NOMO-1 treated with DMSO at 0.1 percent for 48 hours (cell line): ENCODE results near the gene TEX101.

Source experiments
- DNase-seq: peaks from one replicate; lab custom pipeline; 2025; ENCODE audit not compliant: unreplicated experiment; lab: John Stamatoyannopoulos, UW

The TEX101 gene

GRCh38 chr19:43445426-43445825 is 30.7 kb downstream of the TEX101 start:
- no peak for DNase-seq

DNA sequence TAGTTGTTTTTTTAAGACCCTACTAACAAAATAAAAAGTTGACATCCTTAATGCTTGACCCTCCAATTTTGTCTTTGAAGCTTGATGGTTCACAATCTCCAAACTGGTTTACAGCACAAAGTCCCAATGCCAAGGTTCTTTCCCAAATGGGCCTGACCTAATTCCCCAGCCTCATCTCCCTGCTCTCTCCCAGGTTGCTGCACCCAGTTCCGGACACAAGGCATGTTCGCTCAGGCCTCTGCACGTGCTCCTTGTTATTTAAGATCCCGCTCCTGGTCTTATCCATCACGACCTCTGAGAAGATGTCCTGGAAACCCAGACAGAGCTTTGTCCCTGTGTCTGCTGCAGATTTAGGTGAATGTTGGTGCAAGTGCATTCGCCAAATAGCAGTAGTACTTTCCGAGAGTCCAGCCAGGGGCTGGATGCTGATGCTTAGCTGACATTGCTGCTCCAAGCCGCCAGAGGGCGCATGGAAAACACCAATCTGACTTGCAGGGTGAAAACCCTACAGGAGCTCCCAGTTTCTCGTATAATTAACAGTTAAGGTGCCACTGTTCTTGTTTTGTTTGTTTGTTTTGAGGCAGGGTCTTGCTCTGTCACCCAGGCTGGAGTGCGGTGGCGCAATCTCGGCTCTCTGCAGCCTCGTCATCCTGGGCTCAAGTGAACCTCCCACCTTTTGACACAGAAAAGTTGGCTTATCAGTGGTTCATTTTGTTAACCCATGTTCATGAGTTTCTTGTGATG is 32.2 kb downstream of the TEX101 start:
- peak; percentile 68 for DNase-seq

DNA sequence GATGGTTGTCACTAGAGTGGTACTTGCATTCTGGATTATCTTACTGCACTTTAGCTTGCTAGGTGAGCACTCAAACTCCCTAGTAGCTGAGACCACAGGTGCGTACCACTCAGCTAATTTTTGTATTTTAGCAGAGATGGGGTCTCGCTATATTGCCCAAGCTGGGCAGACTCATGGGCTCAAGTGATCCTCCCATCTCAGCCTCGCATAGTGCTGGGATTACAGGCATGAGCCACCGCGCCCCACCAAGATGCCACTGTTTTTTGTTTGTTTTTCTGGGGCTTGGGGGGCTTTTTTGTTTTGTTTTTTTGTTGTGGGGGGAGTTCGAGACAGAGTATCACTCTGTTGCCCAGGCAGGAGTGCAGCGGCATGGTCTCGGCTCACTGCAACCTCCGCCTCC is 33.0 kb downstream of the TEX101 start:
- DNase-seq, result no peak

DNA sequence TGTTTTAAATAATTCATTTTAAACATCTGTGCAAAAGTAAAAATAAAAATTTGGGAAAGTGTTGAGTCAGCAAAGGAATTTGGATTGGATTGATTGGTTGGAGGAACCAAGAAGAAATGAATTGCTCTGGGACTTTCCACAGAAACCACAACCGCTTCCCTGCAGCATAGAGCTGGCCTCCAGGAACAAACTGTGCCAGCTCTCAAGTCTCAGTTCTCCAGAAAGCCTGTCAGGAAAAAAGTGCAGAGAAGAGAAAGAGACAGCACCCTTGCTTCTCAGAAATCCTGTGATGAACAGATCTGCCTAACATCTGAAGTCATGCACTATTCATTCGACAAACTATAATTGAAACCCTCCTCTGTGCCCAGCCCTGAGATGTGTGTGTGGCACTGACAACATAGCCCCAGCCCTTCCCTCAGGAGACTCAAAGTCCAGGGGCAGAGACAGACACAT is 35.9 kb downstream of the TEX101 start:
- no peak for DNase-seq

DNA sequence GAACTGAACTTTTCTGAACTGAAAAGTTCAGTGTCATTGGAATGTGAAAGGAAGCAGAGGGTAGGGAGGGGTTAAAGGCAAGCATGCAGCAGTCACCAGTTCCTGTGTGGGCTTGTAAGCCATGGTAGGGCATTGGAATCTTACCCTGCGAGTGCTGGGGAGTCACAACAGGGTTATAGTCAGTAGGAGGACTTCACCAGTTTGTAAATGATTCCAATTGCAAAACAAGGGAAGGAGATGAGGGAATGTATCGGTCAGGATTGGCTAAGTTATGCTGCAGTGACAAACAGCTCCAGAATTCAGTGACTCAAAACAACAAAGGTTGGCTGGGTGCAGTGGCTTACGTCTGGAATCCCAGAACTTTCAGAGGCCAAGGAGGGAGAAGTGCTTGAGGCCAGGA is 37.9 kb downstream of the TEX101 start:
- DNase-seq, result no peak

- no peak for DNase-seq
Measured at GRCh38 chr19:43454031-43454430, 39.3 kb downstream of the TEX101 start.

DNA sequence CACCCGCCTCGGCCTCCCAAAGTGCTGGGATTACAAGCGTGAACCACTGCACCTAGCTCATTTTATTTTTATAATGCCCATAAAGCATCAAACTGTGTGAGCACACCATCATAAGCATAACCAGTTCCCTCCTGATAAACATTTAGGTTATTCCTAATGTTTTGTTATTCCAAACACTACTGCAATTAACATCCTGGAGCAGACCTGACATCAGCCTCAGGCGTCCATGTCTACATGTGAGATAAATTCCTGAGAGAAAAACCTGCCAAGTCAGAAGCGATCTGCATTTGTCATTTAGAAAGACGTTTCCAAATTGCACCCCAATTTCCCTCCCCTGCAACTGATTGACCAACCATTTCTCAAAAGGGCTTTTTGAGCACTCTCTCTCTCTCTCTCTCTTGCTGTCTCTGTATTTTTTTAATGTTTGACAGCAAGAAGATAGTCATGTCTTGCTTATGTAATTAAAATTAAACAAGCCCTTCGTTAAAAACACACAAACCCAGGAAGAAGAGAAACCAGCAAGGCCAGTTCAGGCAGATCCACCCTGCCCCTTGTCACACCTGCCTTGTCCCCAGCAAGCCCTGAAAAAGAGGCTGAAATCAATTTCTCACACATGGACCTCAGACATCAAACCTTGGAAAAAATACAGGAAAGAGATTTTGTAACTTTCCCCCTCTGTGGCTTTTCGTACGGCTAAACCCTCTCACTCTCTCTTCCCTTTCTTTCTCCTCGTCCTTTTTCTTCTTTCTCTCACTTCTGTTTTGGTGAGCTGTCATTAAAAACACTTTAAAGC is 40.8 kb downstream of the TEX101 start:
- peak; percentile 70 for DNase-seq

GRCh38 chr19:43457809-43458208 is 43.1 kb downstream of the TEX101 start:
- DNase-seq, result no peak

- no peak for DNase-seq
Measured at GRCh38 chr19:43460362-43461016, 45.8 kb downstream of the TEX101 start.

DNA sequence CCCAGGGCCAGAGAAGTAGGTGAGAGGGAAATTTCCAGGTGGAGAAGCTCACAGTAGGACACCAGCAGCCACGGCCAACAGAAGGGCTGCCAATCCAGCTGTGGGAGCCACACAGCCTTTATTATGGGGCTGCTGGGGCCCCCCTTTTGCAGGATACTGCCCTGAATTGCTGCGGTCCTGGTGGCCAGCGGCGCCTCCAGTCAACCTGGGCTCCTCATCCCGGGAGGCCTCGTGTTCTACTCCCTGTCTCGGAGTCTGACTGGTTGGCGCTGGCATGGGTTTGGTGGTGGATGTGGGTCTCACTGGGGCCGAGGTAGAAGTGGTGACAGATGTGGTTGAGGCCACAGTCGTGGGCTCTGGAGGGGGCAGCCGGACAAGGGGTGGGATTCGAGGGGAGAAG is 46.6 kb downstream of the TEX101 start:
- DNase-seq, result no peak

- DNase-seq, result no peak
Measured at GRCh38 chr19:43462383-43462782, 47.7 kb downstream of the TEX101 start.

GRCh38 chr19:43462785-43463380 is 48.2 kb downstream of the TEX101 start:
- DNase-seq, result no peak

GRCh38 chr19:43463381-43464133 is 48.9 kb downstream of the TEX101 start:
- DNase-seq, result peak; percentile 96

DNA sequence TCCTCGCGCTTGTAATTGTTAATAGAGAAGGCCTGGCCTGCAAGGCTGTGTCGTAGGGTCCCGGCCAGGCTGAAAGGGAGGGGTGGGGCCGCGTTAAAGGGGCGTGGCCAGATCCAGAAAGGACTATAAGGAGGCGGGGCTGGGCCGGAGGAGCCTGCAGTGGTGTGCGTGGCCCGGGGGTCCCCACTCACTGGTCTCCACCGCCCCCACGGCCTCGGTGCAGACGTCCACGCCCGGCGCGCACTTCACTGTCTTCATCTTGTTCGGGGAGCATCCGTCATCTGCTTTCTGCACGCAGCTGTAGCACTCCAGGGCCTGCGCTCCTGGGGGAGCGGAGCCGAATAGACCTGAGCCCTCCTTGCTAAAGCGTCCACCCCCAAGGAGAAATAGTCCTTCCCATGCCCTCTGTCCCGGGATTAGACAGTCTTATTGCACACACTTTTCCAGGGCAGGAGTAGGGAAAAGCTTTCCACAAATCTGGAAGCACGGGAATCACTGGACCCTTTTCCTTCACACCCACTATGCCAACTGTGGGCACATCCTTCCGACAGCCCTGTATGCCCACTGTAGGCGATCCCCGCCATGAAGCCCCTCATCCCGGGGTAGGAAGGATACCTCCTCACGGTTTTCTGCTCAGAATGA is 49.6 kb downstream of the TEX101 start:
- no peak for DNase-seq

GRCh38 chr19:43465468-43466120 is 50.9 kb downstream of the TEX101 start, which contains the start of gene LYPD3:
Gene LYPD3 (minus strand): TSS chr19:43465608. CDS start chr19:43465571, 37 bp downstream.
- DNase-seq, result no peak

GRCh38 chr19:43466793-43467192 is 52.1 kb downstream of the TEX101 start:
- DNase-seq, result no peak

DNA sequence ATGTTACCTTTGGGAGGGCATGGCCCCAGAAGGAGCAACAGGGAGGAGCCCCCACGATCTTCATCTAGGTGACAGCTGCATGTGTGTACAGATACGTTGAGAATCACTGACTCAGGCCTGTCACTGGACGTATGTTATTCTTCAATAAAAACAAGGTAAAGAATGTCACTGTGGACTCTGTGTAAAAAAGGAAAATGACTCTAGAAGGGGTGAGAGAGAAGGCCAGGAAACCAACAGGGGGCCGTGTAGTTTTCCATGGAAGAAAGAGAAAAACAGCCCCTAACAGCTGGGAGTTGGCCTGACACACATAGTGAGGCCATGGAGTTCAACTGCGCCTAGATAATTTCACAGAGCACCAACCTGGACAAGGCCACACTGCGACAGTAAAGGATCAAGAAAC is 52.6 kb downstream of the TEX101 start:
- no peak for DNase-seq

- DNase-seq, result no peak
Measured at GRCh38 chr19:43467730-43468129, 53.0 kb downstream of the TEX101 start.
